ENCODE results near the gene DUOX1. TPM values are rescaled to one million over a fixed set of nuclear protein-coding genes. Genes with fewer than 3 reads are reported as not detected.

DUOX1 gene
- total RNA-seq, 1 donor: not detected

DNA sequence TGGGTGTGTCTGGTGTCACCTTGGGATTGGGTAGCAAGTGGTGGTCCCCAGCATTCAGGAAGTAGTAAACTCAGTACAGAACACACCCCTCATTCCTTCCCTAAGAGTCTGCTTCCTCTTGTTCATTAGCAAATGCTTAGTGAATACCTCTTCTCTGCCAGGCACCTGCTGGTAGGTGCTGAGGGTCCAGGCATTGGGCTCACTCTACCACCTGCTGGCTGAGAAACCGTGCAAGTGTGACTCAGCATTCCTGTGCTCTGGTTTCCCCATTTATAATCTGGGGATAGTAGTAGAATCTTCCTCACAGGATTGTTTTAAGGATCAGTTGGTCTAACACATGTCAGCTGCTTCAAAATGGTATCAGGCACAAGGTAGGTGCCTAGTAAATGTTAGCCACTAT lies 53.2 kb downstream of the DUOX1 start:
- TF ChIP-seq, protein P1, sequence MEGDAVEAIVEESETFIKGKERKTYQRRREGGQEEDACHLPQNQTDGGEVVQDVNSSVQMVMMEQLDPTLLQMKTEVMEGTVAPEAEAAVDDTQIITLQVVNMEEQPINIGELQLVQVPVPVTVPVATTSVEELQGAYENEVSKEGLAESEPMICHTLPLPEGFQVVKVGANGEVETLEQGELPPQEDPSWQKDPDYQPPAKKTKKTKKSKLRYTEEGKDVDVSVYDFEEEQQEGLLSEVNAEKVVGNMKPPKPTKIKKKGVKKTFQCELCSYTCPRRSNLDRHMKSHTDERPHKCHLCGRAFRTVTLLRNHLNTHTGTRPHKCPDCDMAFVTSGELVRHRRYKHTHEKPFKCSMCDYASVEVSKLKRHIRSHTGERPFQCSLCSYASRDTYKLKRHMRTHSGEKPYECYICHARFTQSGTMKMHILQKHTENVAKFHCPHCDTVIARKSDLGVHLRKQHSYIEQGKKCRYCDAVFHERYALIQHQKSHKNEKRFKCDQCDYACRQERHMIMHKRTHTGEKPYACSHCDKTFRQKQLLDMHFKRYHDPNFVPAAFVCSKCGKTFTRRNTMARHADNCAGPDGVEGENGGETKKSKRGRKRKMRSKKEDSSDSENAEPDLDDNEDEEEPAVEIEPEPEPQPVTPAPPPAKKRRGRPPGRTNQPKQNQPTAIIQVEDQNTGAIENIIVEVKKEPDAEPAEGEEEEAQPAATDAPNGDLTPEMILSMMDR (IDR thresholded peaks at IDR 0.05; ENCODE audit: insufficient read depth, low read length): no peak
- H3K4me3 ChIP-seq (ENCODE audit: low read depth, low read length): no peak overlapping the region
- DNase-seq (ENCODE audit: low read depth): no peak

DNA sequence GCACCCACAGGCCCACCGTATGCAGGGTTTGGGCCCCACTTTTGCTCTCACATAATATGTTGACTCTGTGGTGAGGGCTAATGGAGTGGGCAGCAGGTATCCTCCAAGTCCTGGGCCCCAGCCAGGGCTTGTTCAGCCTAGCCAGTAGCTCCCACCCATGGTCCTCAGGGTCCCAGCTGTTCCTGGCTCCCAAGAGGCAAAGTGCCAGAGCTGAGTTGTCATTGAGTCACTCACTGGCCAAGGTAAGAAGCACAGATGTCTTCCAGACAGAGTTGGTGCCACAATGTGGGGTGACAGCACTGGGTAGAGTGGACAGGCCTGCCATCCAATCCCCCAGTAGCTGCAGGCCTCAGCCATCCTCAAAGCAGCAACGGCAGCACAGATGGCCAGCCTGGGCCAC lies 53.7 kb downstream of the DUOX1 start:
- no peak for DNase-seq (ENCODE audit: low read depth)
- TF ChIP-seq, protein P1 (IDR thresholded peaks at IDR 0.05; ENCODE audit: insufficient read depth, low read length): no peak
- no peak overlapping the region for H3K4me3 ChIP-seq (ENCODE audit: low read depth, low read length)

DNA sequence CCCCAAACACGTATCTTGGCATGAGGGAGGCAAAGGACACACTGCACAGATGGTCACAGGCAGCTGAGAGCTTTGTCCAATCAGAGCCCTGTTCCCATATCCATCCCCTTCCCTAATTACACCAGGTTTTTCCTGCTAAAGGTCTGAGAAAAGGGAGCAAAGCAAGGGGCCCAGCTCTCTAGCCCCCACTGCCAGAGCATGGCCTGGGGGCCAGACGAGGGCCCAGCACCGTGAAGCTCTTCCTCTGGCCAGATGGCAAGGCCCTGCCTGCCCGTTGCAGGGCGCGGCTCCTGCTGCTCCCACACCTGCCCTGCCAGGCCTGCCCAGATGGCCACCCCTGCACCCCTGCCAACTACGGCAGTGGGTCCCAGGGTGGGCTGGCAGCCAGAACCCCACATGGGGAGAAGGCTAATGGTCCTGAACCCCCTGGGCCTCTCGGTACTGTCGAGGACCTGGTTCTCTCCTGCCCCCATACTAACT lies 54.8 kb downstream of the DUOX1 start:
- TF ChIP-seq, protein P1 (IDR thresholded peaks at IDR 0.05; ENCODE audit: insufficient read depth, low read length): no peak
- no peak overlapping the region for H3K4me3 ChIP-seq (ENCODE audit: low read depth, low read length)
- DNase-seq (ENCODE audit: low read depth): no peak

DNA sequence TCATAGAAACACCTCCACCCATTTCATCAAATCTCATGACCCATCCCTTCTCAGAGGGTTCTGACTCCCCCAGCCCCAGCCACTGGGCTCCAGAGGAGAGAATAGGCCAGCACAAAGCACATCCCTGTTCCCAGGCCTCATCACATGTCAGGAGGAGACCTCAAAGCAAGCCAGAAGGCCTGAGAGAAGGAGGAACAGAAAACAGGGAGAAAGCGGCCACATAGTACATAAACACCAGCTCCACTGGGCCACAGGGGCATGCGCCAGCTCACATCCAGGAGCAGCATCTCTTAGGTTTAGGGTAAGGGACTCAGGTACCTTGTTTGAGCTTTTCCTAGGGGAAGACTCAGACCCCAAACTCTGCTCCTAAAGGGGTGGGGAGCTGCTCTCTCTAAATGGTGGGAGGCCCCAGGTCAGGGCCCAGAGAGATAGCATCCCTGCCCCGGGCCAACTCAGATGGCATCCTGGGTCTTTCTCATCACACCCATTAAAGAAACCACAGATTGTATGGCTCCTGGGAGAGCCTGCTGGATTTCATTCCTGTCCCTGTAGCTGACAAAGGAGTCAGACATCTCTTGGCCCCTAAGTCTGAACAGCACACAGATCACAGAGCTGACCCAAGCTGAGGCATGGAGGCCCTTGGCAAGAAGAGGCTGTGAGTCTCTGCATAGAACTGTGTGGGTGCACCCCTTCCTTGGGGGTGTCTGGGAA lies 55.4 kb downstream of the DUOX1 start:
- no peak overlapping the region for H3K4me3 ChIP-seq (ENCODE audit: low read depth, low read length)
- TF ChIP-seq, protein P1 (IDR thresholded peaks at IDR 0.05; ENCODE audit: insufficient read depth, low read length): no peak
- no peak for DNase-seq (ENCODE audit: low read depth)

DNA sequence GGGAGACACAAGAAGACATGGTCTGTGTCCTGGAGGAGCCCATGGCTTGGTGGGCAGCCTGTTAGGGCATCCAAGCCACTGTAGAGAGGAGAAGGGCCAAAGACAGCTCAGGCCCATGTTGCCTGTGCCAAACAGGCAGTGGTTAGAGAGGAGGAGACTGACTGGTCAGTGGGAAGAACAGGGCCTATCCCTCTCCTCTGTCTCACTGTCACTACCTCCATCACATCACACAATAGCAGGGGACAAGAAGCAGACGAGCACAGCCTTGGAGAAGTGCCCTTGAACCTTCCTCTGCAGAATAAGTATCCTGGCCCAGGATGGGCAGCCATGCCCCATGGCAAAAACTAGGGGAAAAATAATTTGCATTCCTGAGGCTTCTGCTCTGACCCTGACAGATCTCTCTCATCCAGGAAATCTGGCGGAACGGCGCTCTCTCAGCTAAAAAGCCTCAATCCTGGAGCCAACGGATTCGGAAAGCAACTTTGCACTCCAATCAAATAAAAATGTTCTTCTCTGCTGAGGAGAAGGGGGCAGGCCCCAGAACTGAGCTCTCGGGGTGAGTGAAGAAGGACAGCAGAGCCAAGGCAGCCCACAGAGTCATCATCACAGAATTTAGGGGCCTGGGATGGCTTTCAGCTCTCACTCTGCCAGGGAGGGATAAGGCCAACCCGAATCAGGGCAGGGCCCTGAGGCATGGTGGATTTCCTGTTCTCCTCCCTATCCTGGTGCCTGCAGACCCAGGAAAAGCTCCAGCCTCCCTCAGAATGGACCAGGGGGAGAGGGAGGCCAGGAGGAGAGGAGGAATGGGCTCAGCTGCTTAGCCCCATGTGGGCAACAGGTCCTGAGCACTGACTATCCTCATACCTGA lies 56.3 kb downstream of the DUOX1 start:
- TF ChIP-seq, protein P1 (IDR thresholded peaks at IDR 0.05; ENCODE audit: insufficient read depth, low read length): no peak
- H3K4me3 ChIP-seq (ENCODE audit: low read depth, low read length): peak overlapping the region; percentile 13
- no peak for DNase-seq (ENCODE audit: low read depth)

DNA sequence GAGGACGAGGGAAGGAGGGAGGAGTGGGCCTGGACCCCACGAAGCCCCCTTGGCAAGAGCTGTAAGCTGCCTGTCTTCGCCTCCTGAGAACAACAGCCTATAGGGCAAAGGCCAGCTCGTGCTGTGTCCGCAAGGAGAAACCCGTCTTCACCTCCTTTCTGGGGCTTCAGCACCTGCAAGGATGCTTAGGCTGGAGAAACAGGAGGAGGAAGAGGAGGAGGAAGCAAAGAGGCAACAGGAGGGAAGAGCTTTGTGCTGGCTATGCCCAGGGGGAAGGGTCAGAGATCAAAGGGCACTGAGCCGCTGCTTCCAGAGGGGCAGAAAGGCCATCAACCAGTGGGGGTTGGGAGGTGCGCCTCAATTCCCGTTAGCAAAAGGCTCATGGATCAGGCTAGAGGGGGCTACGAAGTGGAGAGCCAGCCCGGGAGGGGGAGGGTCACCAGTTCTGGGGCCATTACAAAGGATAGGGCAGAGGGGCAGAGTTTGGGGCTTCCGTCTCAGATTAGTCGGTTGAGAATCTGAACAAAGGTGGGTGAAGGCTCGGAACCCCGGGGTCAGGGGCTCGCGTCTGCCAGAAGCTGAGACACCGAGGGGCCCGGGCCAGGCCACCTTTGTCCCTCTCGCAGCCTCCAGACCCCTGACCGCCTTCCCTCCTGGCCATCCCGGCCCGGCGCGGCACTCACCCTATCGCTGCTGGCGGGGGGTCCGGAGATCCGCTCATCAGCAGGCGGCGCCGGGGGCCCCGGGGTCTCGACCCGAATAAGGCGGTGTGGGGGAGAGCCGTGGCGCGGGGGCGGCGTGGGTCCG lies 57.2 kb downstream of the DUOX1 start:
- no peak for DNase-seq (ENCODE audit: low read depth)
- peak overlapping the region; percentile 74 for H3K4me3 ChIP-seq (ENCODE audit: low read depth, low read length)
- TF ChIP-seq, protein P1 (IDR thresholded peaks at IDR 0.05; ENCODE audit: insufficient read depth, low read length): no peak
